GM12878 (cell line): Measurements from ENCODE around the gene PPBP. TPM values are rescaled to one million over a fixed set of nuclear protein-coding genes. Genes with fewer than 3 reads are reported as not detected.

Experiments used
- ATAC-seq: fragments of 200-7000 bp; cut with Tn5 transposase; 3 replicates; pipeline ENCODE4 v1.9.1; 2020; ENCODE audit warnings: mild to moderate bottlenecking, moderate library complexity
- BruUV-seq: library from RNA; stranded (reverse); fragments of 400-500 nt; replicated peaks from 2 replicates; lab custom pipeline; 2021; lab: Mats Ljungman, UMichigan
- CTCF ChIA-PET: fragments of 300-600 bp; sonication (Branson Sonifier 250); formaldehyde crosslinking; extraction: SDS; loops from one replicate; lab custom pipeline; 2021; ENCODE audit warnings: inconsistent platforms; lab: Yijun Ruan, JAX
- POLR2A ChIA-PET: fragments of 350-600 bp; formaldehyde crosslinking; extraction: SDS; loops from one replicate; lab custom pipeline; 2021; ENCODE audit warnings: inconsistent platforms; lab: Charles Lee
- RAD21 ChIA-PET: fragments of 300-600 bp; sonication (Branson Sonifier 250); formaldehyde crosslinking; loops from one replicate; lab custom pipeline; 2023; ENCODE audit warnings: antibody characterized with exemption; ENCODE audit not compliant: unreplicated experiment; lab: Charles Lee
- SMC1A ChIA-PET: fragments of 300-600 bp; sonication (Branson Sonifier 250); formaldehyde crosslinking; loops from one replicate; lab custom pipeline; 2023; ENCODE audit not compliant: unreplicated experiment, uncharacterized antibody; lab: Charles Lee
- DNase-seq: peaks from one replicate; pipeline ENCODE4 v3.0.0-alpha.2; 2011; ENCODE audit warnings: low read depth, low spot score
- FAIRE-seq: peaks from 3 replicates; lab custom pipeline; 2011; peaks lifted over from hg19 to GRCh38; lab: Jason Lieb, UNC
- H2AFZ ChIP-seq: 2 replicates; pipeline ENCODE4 v1.6.0; 2011; ENCODE audit warnings: low read depth, low read length, control low read depth; ENCODE audit not compliant: control insufficient read depth
- H3K27ac ChIP-seq: 2 replicates; pipeline ENCODE4 v1.5.1; 2011; ENCODE audit warnings: control low read depth; ENCODE audit not compliant: control insufficient read depth, insufficient read depth
- H3K27me3 ChIP-seq, 2 experiments: replicated peaks in 1 of 2; 2 replicates each; pipeline versions ENCODE4 v1.6.0 to v1.6.1; 2011; ENCODE audit warnings: low read length in 1 of 2; ENCODE audit not compliant: control insufficient read depth in 2 of 2, insufficient read depth in 2 of 2
- H3K36me3 ChIP-seq, 2 experiments: 2 replicates each; pipeline ENCODE4 v1.5.1; 2011; ENCODE audit warnings: low read length in 1 of 2; ENCODE audit not compliant: control insufficient read depth in 2 of 2, insufficient read depth in 2 of 2
- H3K4me1 ChIP-seq: 2 replicates; pipeline ENCODE4 v1.6.1; 2011; ENCODE audit warnings: mild to moderate bottlenecking, low read length, moderate library complexity, mixed read lengths; ENCODE audit not compliant: control insufficient read depth, insufficient read depth
- H3K4me2 ChIP-seq: 2 replicates; pipeline ENCODE4 v1.6.0; 2011; ENCODE audit warnings: control low read depth; ENCODE audit not compliant: control insufficient read depth, insufficient read depth
- H3K4me3 ChIP-seq: fragments of 200-600 bp; sonication (generic); 2 replicates; pipeline ENCODE4 v1.5.1; 2016
- H3K79me2 ChIP-seq: 2 replicates; pipeline ENCODE4 v1.6.0; 2011; ENCODE audit warnings: low read length; ENCODE audit not compliant: control insufficient read depth, insufficient read depth
- H3K9ac ChIP-seq: 2 replicates; pipeline ENCODE4 v1.8.0; 2011; ENCODE audit warnings: low read length, control low read depth, mixed read lengths; ENCODE audit not compliant: control insufficient read depth, insufficient read depth
- H3K9me3 ChIP-seq: replicated peaks from 3 replicates; pipeline ENCODE4 v1.5.1; 2011; ENCODE audit warnings: mild to moderate bottlenecking, low read length; ENCODE audit not compliant: control insufficient read depth, insufficient read depth
- H4K20me1 ChIP-seq: 2 replicates; pipeline ENCODE4 v1.6.0; 2011; ENCODE audit not compliant: control insufficient read depth, insufficient read depth
- MLLT1 ChIP-seq: fragments of 450-650 bp; IDR thresholded peaks from 2 replicates; pipeline ENCODE4 v1.6.1; 2016; ENCODE audit warnings: mild to moderate bottlenecking
- MTA3 ChIP-seq: IDR thresholded peaks from 2 replicates; pipeline ENCODE4 v1.6.1; 2012; ENCODE audit warnings: low read length, inconsistent platforms, borderline replicate concordance
- TCF3 ChIP-seq: IDR thresholded peaks from 2 replicates; pipeline ENCODE4 v1.6.1; 2012; ENCODE audit warnings: low read depth, mild to moderate bottlenecking, low read length, borderline replicate concordance; ENCODE audit not compliant: insufficient read depth
- ZBTB40 ChIP-seq: fragments of 450-650 bp; IDR thresholded peaks from 2 replicates; pipeline ENCODE4 v1.6.1; 2016; ENCODE audit warnings: mild to moderate bottlenecking, moderate library complexity, borderline replicate concordance
- ZSCAN29 ChIP-seq: fragments of 450-650 bp; IDR thresholded peaks from 2 replicates; pipeline ENCODE4 v1.6.1; 2017; ENCODE audit warnings: mild to moderate bottlenecking, moderate library complexity
- ZZZ3 ChIP-seq: IDR thresholded peaks from 2 replicates; pipeline ENCODE4 v1.6.1; 2011; ENCODE audit warnings: low read depth; ENCODE audit not compliant: control insufficient read depth, insufficient read length
- WGBS: methylation state at CpG from one replicate; pipeline ENCODE4 v1.1.6; 2016; ENCODE audit warnings: low lambda C conversion rate; ENCODE audit not compliant: insufficient replicate concordance, insufficient coverage; ENCODE audit errors: missing lambda C conversion rate; 5-methylcytosine and 5-hydroxymethylcytosine counted together
- in situ Hi-C: fragments of 300-500 bp; cut with MboI; formaldehyde crosslinking; loops from 9 replicates; pipeline ENCODE4 v1.14.3; 2018; ENCODE audit warnings: mixed read lengths
- intact Hi-C: fragments of 100-400 bp; cut with micrococcal nuclease; formaldehyde crosslinking; loops from one replicate; pipeline ENCODE4 v1.14.2; 2022; ENCODE audit not compliant: unreplicated experiment
- polyA plus RNA-seq, 11 experiments: library from polyadenylated mRNA; depleted of rRNA in 4 of 11; unstranded in 6 of 11; stranded (reverse) in 5 of 11; fragments of >200 nt; fragmentation: Nextera tagmentation in 4 of 11; fragmentation: Illumina TruSeq in 1 of 11; extraction: Ambion mirVana in 4 of 11; extraction: Trizol in 1 of 11; gene quantifications; 1 replicate in 1 of 11; 2 replicates in 10 of 11; pipeline versions ENCODE4 v1.2.1 to v1.2.3, GENCODE V29; 2011 to 2016; ENCODE audit warnings: inconsistent platforms in 2 of 11, missing spikeins in 2 of 11, low read depth in 1 of 11
- total RNA-seq, 4 experiments: library from RNA; depleted of rRNA in 3 of 4; stranded (reverse); fragments of >200 nt in 3 of 4; fragmentation: Illumina TruSeq in 1 of 4; extraction: Trizol in 1 of 4; gene quantifications; 2 replicates each; pipeline versions ENCODE4 v1.2.1 to v1.2.3, GENCODE V29; 2013 to 2021

The PPBP gene
- total and polyA plus RNA-seq, 10 of the 15 experiments (the other 5 are each of a cell fraction or from before 2014, with no cell fraction given): not detected

GRCh38 chr4:74018771-74019170 lies 30.8 kb upstream of the PPBP start:
- no peak overlapping the region for H3K4me2 ChIP-seq
- H4K20me1 ChIP-seq: no peaks in the 10 kb centered on the region
- H3K9ac ChIP-seq: no peak overlapping the region
- H3K4me1 ChIP-seq: no peaks in the 10 kb centered on the region
- FAIRE-seq: no peak
- intact Hi-C loops: no loop called here
- ChIA-PET RAD21 (no interaction called here), CTCF (no interaction called here), POLR2A (no interaction called here), SMC1A (interaction anchor here (1.3 kb wide), 1 partner anchor 24 kb away, joined by 3 read pairs; no protein-coding TSS in a partner anchor)
- TF ChIP-seq ZSCAN29 (no peak), MTA3 (no peak), ZZZ3 (no peak), MLLT1 (no peak), TCF3 (no peak), ZBTB40 (no peak)
- in situ Hi-C loops: no loop called here
- H3K9me3 ChIP-seq: no peaks in the 10 kb centered on the region
- ATAC-seq: peak; percentile 35; the same call in 1 of the 3 replicates
- no peak overlapping the region for H2AFZ ChIP-seq
- no TSS peak for BruUV-seq
- H3K79me2 ChIP-seq: no peaks in the 10 kb centered on the region
- no peak for DNase-seq
- H3K27ac ChIP-seq: no peak overlapping the region
- H3K4me3 ChIP-seq: no peak overlapping the region
- H3K36me3 ChIP-seq: no peaks in the 10 kb centered on the region
- WGBS: 18% methylated on average over 3 of the region's 3 CpGs
- H3K27me3 ChIP-seq: no peaks in the 10 kb centered on the region
